H9 (cell line): ENCODE measurements around the gene FHL3. TPM values are rescaled to one million over a fixed set of nuclear protein-coding genes. Genes with fewer than 3 reads are reported as not detected.

Experiments
- DNase-seq: peaks from one replicate; pipeline ENCODE4 v3.0.0-alpha.2; 2017
- H2AFZ ChIP-seq: one replicate; pipeline ENCODE4 v1.6.1; 2013; ENCODE audit warnings: mild to moderate bottlenecking, low read length, control low read depth, moderate library complexity
- H2AK5ac ChIP-seq: 2 replicates; pipeline ENCODE4 v1.6.1; 2013; ENCODE audit warnings: low read length, control low read depth, mixed read lengths; ENCODE audit not compliant: insufficient read length
- H2BK120ac ChIP-seq: one replicate; pipeline ENCODE4 v1.6.1; 2013; ENCODE audit warnings: low read depth, mild to moderate bottlenecking, low read length, control low read depth, inconsistent platforms; ENCODE audit not compliant: poor library complexity, severe bottlenecking
- H2BK12ac ChIP-seq: 2 replicates; pipeline ENCODE4 v1.6.1; 2013; ENCODE audit warnings: low read length, control low read depth, mixed read lengths, low read depth; ENCODE audit not compliant: insufficient read length
- H2BK15ac ChIP-seq: 2 replicates; pipeline ENCODE4 v1.6.1; 2013; ENCODE audit warnings: low read depth, low read length, control low read depth
- H2BK20ac ChIP-seq: one replicate; pipeline ENCODE4 v1.6.1; 2013; ENCODE audit warnings: low read depth, mild to moderate bottlenecking, low read length, control low read depth, inconsistent platforms; ENCODE audit not compliant: poor library complexity, severe bottlenecking
- H2BK5ac ChIP-seq: 2 replicates; pipeline ENCODE4 v1.6.1; 2013; ENCODE audit warnings: low read length, control low read depth, mixed read lengths; ENCODE audit not compliant: insufficient read length
- H3K14ac ChIP-seq: 2 replicates; pipeline ENCODE4 v1.6.1; 2013; ENCODE audit warnings: low read length, control low read depth; ENCODE audit not compliant: insufficient read depth
- H3K18ac ChIP-seq: 2 replicates; pipeline ENCODE4 v1.6.1; 2013; ENCODE audit warnings: low read depth, mild to moderate bottlenecking, mixed read lengths, low read length, control low read depth; ENCODE audit not compliant: insufficient read length
- H3K23ac ChIP-seq: 2 replicates; pipeline ENCODE4 v1.6.1; 2013; ENCODE audit warnings: low read length, control low read depth, mixed read lengths, low read depth; ENCODE audit not compliant: insufficient read length
- H3K23me2 ChIP-seq: 2 replicates; pipeline ENCODE4 v1.6.1; 2013; ENCODE audit warnings: low read depth, mild to moderate bottlenecking, mixed read lengths, low read length, control low read depth; ENCODE audit not compliant: insufficient read length, poor library complexity, severe bottlenecking
- H3K27ac ChIP-seq: 2 replicates; pipeline ENCODE4 v1.5.1; 2013; ENCODE audit warnings: low read length, control low read depth, mixed read lengths, low read depth; ENCODE audit not compliant: insufficient read length
- H3K27me3 ChIP-seq: 2 replicates; pipeline ENCODE4 v1.6.1; 2013; ENCODE audit warnings: low read length, control low read depth, inconsistent platforms; ENCODE audit not compliant: insufficient read depth
- H3K4ac ChIP-seq: 2 replicates; pipeline ENCODE4 v1.6.1; 2013; ENCODE audit warnings: low read depth, mild to moderate bottlenecking, control low read depth, inconsistent platforms, low read length, moderate library complexity
- H3K4me1 ChIP-seq: 2 replicates; pipeline ENCODE4 v1.6.1; 2013; ENCODE audit warnings: low read length, control low read depth, inconsistent platforms; ENCODE audit not compliant: insufficient read depth
- H3K4me2 ChIP-seq: 2 replicates; pipeline ENCODE4 v1.6.1; 2013; ENCODE audit warnings: low read length, control low read depth, mixed read lengths; ENCODE audit not compliant: insufficient read length, insufficient read depth
- H3K56ac ChIP-seq: 2 replicates; pipeline ENCODE4 v1.6.1; 2013; ENCODE audit warnings: low read depth, mild to moderate bottlenecking, mixed read lengths, low read length, control low read depth; ENCODE audit not compliant: insufficient read length
- H3K79me1 ChIP-seq: 2 replicates; pipeline ENCODE4 v1.6.1; 2013; ENCODE audit warnings: low read depth, mild to moderate bottlenecking, moderate library complexity, low read length, control low read depth, inconsistent platforms; ENCODE audit not compliant: insufficient read depth, poor library complexity, severe bottlenecking
- H3K79me2 ChIP-seq: 2 replicates; pipeline ENCODE4 v1.6.1; 2013; ENCODE audit warnings: low read length, control low read depth, inconsistent platforms; ENCODE audit not compliant: insufficient read depth
- H3K9ac ChIP-seq: 2 replicates; pipeline ENCODE4 v1.6.1; 2013; ENCODE audit warnings: low read length, control low read depth, mixed read lengths; ENCODE audit not compliant: insufficient read length; ENCODE audit errors: extremely low read depth
- H3K9me3 ChIP-seq: one replicate; pipeline ENCODE4 v1.6.1; 2013; ENCODE audit warnings: low read depth, low read length, inconsistent platforms; ENCODE audit not compliant: control insufficient read depth
- H3T11ph ChIP-seq: one replicate; pipeline ENCODE4 v1.6.1; 2013; ENCODE audit warnings: mild to moderate bottlenecking, low read length, control low read depth, inconsistent platforms
- H4K20me1 ChIP-seq: one replicate; pipeline ENCODE4 v1.6.1; 2013; ENCODE audit not compliant: control insufficient read depth, insufficient read length, insufficient read depth
- H4K5ac ChIP-seq: 2 replicates; pipeline ENCODE4 v1.6.1; 2013; ENCODE audit warnings: low read depth, mild to moderate bottlenecking, mixed read lengths, low read length, control low read depth; ENCODE audit not compliant: insufficient read length
- H4K8ac ChIP-seq: replicated peaks from 2 replicates; pipeline ENCODE4 v1.6.1; 2013; ENCODE audit warnings: low read length, control low read depth, mixed read lengths, low read depth; ENCODE audit not compliant: insufficient read length
- H4K91ac ChIP-seq: 2 replicates; pipeline ENCODE4 v1.6.1; 2013; ENCODE audit warnings: low read depth, mild to moderate bottlenecking, moderate library complexity, mixed read lengths, low read length, control low read depth; ENCODE audit not compliant: insufficient read length
- H3K27ac Mint-ChIP-seq, 3 experiments: 2 replicates in 2 of 3; 3 replicates in 1 of 3; pipeline ENCODE4 v1.8.0; 2020 to 2021; ENCODE audit warnings: mixed read lengths in 3 of 3, mild to moderate bottlenecking in 1 of 3, moderate library complexity in 1 of 3
- H3K27me3 Mint-ChIP-seq: 2 replicates; pipeline ENCODE4 v1.8.0; 2021; ENCODE audit warnings: low read depth, mild to moderate bottlenecking, moderate library complexity, mixed read lengths
- H3K36me3 Mint-ChIP-seq, 3 experiments: 2 replicates in 2 of 3; 3 replicates in 1 of 3; pipeline ENCODE4 v1.8.0; 2020 to 2021; ENCODE audit warnings: low read depth in 3 of 3, mixed read lengths in 3 of 3; ENCODE audit not compliant: insufficient read depth in 1 of 3
- H3K4me1 Mint-ChIP-seq, 2 experiments: 2 replicates each; pipeline ENCODE4 v1.8.0; 2020; ENCODE audit warnings: mixed read lengths in 2 of 2
- H3K4me3 Mint-ChIP-seq, 2 experiments: 2 replicates in 1 of 2; 3 replicates in 1 of 2; pipeline ENCODE4 v1.8.0; 2020 to 2021; ENCODE audit warnings: mild to moderate bottlenecking in 2 of 2, mixed read lengths in 2 of 2, moderate library complexity in 1 of 2
- H3K9me3 Mint-ChIP-seq, 2 experiments: 2 replicates in 1 of 2; 3 replicates in 1 of 2; pipeline ENCODE4 v1.8.0; 2020; ENCODE audit warnings: mild to moderate bottlenecking in 2 of 2, mixed read lengths in 2 of 2, moderate library complexity in 1 of 2
- WGBS: extraction: QIAGEN DNeasy Blood & Tissue Kit; methylation state at CpG from one replicate; pipeline ENCODE4 v1.1.7; 2013; ENCODE audit warnings: missing lambda C conversion rate, low lambda C conversion rate, mixed read lengths; ENCODE audit not compliant: insufficient read length; ENCODE audit errors: extremely low coverage; 5-methylcytosine and 5-hydroxymethylcytosine counted together
- total RNA-seq: library from RNA; stranded (reverse); gene quantifications from 2 replicates; pipeline ENCODE4 v1.2.1, GENCODE V29; 2021
- TF ChIP-seq, protein P1 (sequence below): fragments of 200-600 bp; sonication (generic); conservative IDR thresholded peaks from 3 replicates; pipeline ENCODE4 v1.8.0; 2021; ENCODE audit warnings: antibody characterized with exemption, mild to moderate bottlenecking

Gene FHL3
- total RNA-seq, 1 experiment from 2014 or later: 32.8 TPM

DNA sequence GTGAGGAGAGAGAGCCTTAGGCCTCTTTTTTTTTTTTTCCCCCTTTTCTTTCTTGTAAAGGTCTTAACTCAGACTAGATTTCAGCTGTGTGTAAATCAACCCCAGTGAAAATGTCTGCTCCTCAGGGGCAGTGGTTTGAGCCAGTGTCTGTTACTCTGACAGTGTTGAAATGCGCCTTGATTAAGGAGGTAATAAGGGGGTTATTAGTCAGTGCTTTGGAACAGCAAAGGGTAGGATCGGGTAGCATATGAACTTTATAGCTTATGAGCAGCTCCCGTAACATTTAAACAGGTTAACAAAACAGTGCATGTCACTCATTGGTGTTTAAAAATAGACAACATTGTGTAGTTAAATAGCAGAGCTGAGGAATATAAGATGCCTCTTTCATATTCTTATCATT, 17.5 kb upstream of the FHL3 start:
- Histone ChIP-seq H3K9me3 (no peaks in the 10 kb centered on the region), H3K23me2 (no peaks in the 10 kb centered on the region), H2BK12ac (no peak overlapping the region), H3K79me1 (no peaks in the 10 kb centered on the region), H3K56ac (no peak overlapping the region), H3K79me2 (no peaks in the 10 kb centered on the region), H3K4ac (no peak overlapping the region), H3K14ac (no peak overlapping the region), H3K9ac (no peak overlapping the region), H2BK15ac (no peak overlapping the region), H4K5ac (no peak overlapping the region), H3T11ph (no peak overlapping the region), H4K91ac (no peak overlapping the region), H4K20me1 (no peaks in the 10 kb centered on the region), H3K4me2 (no peak overlapping the region), H3K23ac (no peak overlapping the region), H2BK5ac (no peak overlapping the region), H3K27me3 (no peaks in the 10 kb centered on the region), H2AFZ (no peak overlapping the region), H3K4me1 (peaks cover 2% of the 10 kb centered on the region; the same call in 1 of the 2 replicates), H2BK20ac (no peak overlapping the region), H4K8ac (no peak overlapping the region), H2AK5ac (no peak overlapping the region), H3K27ac (no peak overlapping the region), H2BK120ac (no peak overlapping the region), H3K18ac (no peak overlapping the region)
- no peak overlapping the region for H3K27ac Mint-ChIP-seq
- peaks cover 8 to 17% of the 10 kb centered on the region in 2 experiments for H3K4me1 Mint-ChIP-seq
- DNase-seq: no peak
- peaks cover 35 to 83% (median 70%) of the 10 kb centered on the region in 3 experiments; a peak in 6 of 7 replicates for H3K36me3 Mint-ChIP-seq
- no peaks in the 10 kb centered on the region for H3K9me3 Mint-ChIP-seq
- TF ChIP-seq, protein P1, sequence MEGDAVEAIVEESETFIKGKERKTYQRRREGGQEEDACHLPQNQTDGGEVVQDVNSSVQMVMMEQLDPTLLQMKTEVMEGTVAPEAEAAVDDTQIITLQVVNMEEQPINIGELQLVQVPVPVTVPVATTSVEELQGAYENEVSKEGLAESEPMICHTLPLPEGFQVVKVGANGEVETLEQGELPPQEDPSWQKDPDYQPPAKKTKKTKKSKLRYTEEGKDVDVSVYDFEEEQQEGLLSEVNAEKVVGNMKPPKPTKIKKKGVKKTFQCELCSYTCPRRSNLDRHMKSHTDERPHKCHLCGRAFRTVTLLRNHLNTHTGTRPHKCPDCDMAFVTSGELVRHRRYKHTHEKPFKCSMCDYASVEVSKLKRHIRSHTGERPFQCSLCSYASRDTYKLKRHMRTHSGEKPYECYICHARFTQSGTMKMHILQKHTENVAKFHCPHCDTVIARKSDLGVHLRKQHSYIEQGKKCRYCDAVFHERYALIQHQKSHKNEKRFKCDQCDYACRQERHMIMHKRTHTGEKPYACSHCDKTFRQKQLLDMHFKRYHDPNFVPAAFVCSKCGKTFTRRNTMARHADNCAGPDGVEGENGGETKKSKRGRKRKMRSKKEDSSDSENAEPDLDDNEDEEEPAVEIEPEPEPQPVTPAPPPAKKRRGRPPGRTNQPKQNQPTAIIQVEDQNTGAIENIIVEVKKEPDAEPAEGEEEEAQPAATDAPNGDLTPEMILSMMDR: no peak
- no CpG with 5 or more reads among the region's 3 CpGs for WGBS
- H3K27me3 Mint-ChIP-seq: no peaks in the 10 kb centered on the region
- H3K4me3 Mint-ChIP-seq: no peak overlapping the region
